HG03469 (cell line): ENCODE data around the gene DGKI.
"Not testable (repeated sequence)": the region's sequence is repeated elsewhere in the genome, so short reads cannot be mapped to it uniquely, and the experiment has no call there.

Experiments used
- ATAC-seq: cut with Tn5 transposase; IDR thresholded peaks from one replicate; pipeline ENCODE4 v1.9.1; 2021; ENCODE audit warnings: mild to moderate bottlenecking, moderate library complexity, moderate number of reproducible peaks; ENCODE audit not compliant: unreplicated experiment

The DGKI gene

DNA sequence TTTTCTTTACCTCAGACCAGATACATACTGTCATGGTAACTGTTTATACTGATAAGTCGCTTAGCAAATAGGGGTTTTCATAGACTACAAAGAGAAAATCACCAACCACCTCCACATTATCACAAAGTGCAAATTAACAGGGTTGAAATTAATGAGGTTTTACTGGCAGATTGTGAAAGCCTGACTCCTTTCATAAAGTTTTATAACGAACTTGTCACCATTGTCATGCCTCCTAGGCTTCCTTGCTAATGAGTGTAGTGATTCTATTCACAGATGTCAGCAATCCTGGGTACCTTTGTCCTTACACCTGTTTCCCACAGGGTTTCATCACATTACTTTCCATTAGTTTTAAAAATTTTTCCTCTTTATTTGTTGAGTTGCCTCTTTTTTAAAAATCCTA lies 361.0 kb downstream of the DGKI start:
- no peak for ATAC-seq

- no peak for ATAC-seq
These were observed 362.4 kb downstream of the DGKI start for GRCh38 chr7:137484326-137484725.

GRCh38 chr7:137482466-137482865 lies 364.3 kb downstream of the DGKI start:
- ATAC-seq, result no peak

GRCh38 chr7:137480824-137481365 lies 365.9 kb downstream of the DGKI start:
- ATAC-seq, result no peak

- ATAC-seq, result no peak
These were observed 366.4 kb downstream of the DGKI start for GRCh38 chr7:137480401-137480800.

GRCh38 chr7:137476937-137477336 lies 369.8 kb downstream of the DGKI start:
- no peak for ATAC-seq

DNA sequence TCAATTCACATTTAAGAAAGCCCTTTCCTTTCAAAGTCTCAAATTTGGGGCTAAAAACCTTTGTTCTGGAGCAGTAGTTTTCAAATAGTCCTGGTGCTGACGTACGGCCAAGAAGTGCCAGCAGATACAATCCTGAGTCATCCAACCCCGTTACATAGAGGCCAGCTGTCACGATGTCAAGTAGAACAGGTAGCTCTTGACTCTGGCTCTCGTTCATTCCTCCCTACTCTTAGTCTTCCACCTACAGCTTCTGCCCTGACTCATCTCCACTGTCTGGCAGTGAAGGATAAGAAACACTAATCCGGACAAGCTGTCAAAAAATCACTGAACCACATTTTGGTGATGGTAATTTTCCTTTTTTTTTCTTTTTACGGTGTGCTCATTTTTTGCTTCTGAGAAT lies 370.8 kb downstream of the DGKI start:
- ATAC-seq, result no peak

DNA sequence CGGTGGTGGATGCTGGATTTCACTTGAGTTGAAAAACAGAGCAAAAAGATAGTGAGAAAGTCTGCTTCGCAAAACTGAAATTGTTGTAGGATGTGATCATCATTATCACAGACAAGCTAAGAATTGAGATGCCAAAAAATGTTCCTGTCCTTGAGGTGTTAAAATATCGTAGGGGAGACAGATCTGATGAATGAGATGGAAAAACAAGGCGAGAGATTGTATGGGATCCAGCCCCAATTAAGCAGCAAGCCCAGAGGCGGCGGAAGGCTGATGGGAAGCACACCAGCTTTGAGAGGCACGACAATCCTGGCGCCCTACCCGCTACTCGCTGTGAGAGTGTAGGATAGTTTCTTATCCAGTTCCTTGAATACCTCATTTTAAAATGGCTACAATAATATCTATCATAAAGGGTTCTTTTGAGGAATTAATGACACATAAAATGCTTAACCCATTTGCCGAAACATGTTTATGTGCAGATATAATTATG lies 372.2 kb downstream of the DGKI start:
- ATAC-seq, result no peak

DNA sequence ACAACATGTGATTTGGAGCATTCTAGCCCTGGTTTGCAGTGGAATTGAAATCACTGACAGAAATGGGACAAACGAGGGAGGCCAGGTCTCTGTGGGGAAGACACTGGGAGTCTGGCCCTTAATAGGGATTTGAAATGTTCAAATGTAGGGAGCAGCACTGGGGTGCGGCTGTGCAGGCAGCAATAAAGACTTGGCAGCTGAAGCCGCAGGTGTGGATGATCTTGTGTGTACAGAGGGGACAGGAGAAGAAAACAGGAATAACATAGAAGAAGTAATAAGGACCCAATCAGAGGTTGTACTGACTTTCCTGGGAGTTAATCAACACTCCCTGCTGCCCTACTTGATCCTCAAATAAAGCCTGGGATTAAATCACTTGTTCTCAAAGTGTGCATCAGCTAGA lies 375.6 kb downstream of the DGKI start:
- ATAC-seq, result no peak

GRCh38 chr7:137469858-137470257 lies 376.9 kb downstream of the DGKI start:
- ATAC-seq, result no peak

- no peak for ATAC-seq
These were observed 377.5 kb downstream of the DGKI start for GRCh38 chr7:137469191-137469811.

DNA sequence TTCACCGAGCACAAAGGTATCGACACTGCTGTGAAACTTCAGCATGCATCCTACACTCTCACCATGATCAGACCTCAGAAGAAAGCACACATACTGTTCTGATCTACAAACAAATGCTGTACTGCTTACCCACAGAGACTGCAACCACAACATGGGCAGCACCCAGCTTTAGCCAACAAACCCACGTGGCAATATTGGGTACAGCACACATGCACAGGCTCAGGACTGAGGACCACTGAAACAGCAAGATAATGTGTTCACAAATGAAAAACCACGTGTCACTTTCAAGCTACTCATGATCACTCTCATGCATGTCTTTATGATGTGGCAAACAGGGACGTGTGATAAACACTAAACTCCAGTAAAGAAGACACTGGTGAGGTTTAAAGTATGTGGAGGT lies 383.9 kb downstream of the DGKI start:
- no peak for ATAC-seq

- no peak for ATAC-seq
These were observed 384.6 kb downstream of the DGKI start for GRCh38 chr7:137462074-137462715.

GRCh38 chr7:137458399-137458798 lies 388.4 kb downstream of the DGKI start:
- ATAC-seq, result no peak

- no peak for ATAC-seq
These were observed 392.0 kb downstream of the DGKI start for GRCh38 chr7:137454767-137455166.

- no peak for ATAC-seq
These were observed 392.5 kb downstream of the DGKI start for GRCh38 chr7:137454246-137454724.

GRCh38 chr7:137453356-137453755 lies 393.4 kb downstream of the DGKI start:
- no peak for ATAC-seq

DNA sequence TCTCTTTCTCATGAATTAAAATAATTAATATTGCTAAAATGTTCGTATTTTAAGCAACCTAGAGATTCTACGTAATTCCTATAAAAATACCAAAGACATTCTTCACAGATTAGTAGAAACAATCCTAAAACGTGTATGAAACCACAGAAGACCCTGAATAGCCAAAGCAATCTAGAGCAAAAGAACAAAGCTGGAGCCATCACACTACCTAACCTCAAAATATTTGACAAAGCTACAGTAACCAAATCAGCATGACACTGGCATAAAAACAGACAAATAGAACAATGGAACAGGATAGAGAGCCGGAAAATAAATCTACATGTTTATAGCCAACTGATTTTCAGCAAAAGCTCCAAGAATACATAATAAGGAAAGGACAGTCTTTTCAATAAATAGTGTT lies 397.8 kb downstream of the DGKI start:
- no peak for ATAC-seq

GRCh38 chr7:137448572-137448971 lies 398.2 kb downstream of the DGKI start:
- ATAC-seq, result not testable (repeated sequence)

GRCh38 chr7:137446025-137446424 lies 400.7 kb downstream of the DGKI start:
- no peak for ATAC-seq

GRCh38 chr7:137445268-137445667 lies 401.5 kb downstream of the DGKI start:
- ATAC-seq, result no peak

DNA sequence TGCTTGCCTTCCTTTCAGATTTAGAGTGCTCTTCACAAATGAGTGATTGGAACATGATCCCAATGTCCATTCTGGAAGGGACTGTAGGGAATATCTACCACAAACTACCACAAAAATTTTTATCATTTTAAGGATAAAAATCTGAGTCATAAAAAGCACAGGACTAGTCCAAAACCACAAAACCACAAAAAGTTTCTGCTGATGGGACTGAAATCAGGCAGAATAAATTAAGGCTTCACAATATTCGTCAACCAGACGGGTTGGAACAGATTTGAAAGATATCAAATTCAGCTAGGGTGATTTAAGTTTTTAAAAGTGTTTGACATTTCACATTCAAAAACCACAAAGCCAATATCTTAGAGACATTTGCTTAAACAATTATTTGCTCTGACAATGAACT lies 403.2 kb downstream of the DGKI start:
- ATAC-seq, result no peak
